HUES64 (cell line): ENCODE measurements around the gene AMBP.
A peak's percentile ranks its signal among the peaks of the same experiment; 100 is the strongest.

ENCODE experiments used
- H3K27ac ChIP-seq: 2 replicates; pipeline ENCODE4 v1.7.0; 2013; ENCODE audit warnings: low read depth, low read length, inconsistent platforms
- H3K27me3 ChIP-seq: 2 replicates; pipeline ENCODE4 v1.6.1; 2013; ENCODE audit warnings: mild to moderate bottlenecking, low read length; ENCODE audit not compliant: insufficient read depth
- H3K36me3 ChIP-seq: 2 replicates; pipeline ENCODE4 v1.6.1; 2013; ENCODE audit warnings: mild to moderate bottlenecking, low read length; ENCODE audit not compliant: insufficient read depth
- H3K4me1 ChIP-seq: 2 replicates; pipeline ENCODE4 v1.6.1; 2013; ENCODE audit warnings: mild to moderate bottlenecking, low read length, moderate library complexity; ENCODE audit not compliant: insufficient read depth
- H3K4me3 ChIP-seq: 2 replicates; pipeline ENCODE4 v1.5.1; 2013; ENCODE audit warnings: mild to moderate bottlenecking, low read length, moderate library complexity
- H3K9ac ChIP-seq: 2 replicates; pipeline ENCODE4 v1.6.1; 2013; ENCODE audit warnings: mild to moderate bottlenecking, low read depth, low read length
- H3K9me3 ChIP-seq: 2 replicates; pipeline ENCODE4 v1.6.1; 2013; ENCODE audit warnings: low read depth, low read length; ENCODE audit not compliant: insufficient read depth
- WGBS: fragments of 150-250, 120-280 bp; methylation state at CpG from one replicate; pipeline ENCODE4 v1.1.7; 2013; ENCODE audit warnings: missing lambda C conversion rate; 5-methylcytosine and 5-hydroxymethylcytosine counted together

AMBP gene

DNA sequence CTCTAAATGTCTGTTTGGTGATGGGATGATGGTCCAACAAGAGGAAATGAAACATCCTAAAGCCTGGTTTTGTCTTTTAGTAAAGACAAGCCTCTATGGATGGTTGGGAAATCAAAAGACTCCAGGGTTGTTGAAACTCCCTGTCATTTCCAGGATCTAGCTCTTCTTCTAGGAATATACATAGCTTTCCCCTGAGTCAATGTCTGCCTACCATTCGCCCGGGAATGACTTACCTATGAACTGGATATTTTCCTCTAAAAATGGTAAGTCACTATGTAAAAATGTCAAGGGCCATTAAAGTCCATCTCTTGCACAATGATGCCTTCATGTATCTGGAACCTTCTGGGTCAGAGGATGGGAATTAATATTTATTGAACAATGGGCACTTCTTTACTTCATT, 32.1 kb upstream of the AMBP start:
- H3K27me3 ChIP-seq: peaks cover 13% of the 10 kb centered on the region
- H3K27ac ChIP-seq: no peak overlapping the region
- 100% methylated on average over 2 of the region's 2 CpGs for WGBS
- H3K36me3 ChIP-seq: no peaks in the 10 kb centered on the region
- H3K4me3 ChIP-seq: no peak overlapping the region
- H3K4me1 ChIP-seq: peaks cover 11% of the 10 kb centered on the region
- no peaks in the 10 kb centered on the region for H3K9me3 ChIP-seq
- H3K9ac ChIP-seq: no peak overlapping the region

DNA sequence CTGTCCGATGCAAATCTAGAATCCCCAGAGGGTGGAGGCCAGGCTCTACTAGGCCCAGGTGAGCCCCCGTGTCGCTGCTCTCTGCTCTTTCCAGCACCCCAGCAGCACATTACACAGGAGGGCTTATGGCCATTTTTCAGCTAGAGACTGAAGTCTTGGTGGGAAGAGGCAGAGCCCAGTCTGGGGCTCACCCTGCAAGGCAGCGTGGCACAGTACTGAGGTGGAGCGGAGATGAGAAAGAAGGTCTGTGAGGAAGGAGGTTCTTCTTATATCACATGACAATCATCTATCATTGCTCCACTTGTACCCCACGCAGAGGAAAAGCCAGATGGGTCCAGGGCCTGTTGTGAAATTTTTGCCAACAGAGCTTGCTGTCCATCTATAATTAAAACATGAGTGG, 31.0 kb upstream of the AMBP start:
- no peak overlapping the region for H3K4me3 ChIP-seq
- H3K9ac ChIP-seq: no peak overlapping the region
- no peak overlapping the region for H3K27ac ChIP-seq
- peaks cover 22% of the 10 kb centered on the region for H3K27me3 ChIP-seq
- WGBS: 88% methylated on average over 5 of the region's 6 CpGs
- peaks cover 11% of the 10 kb centered on the region for H3K4me1 ChIP-seq
- no peaks in the 10 kb centered on the region for H3K9me3 ChIP-seq
- no peaks in the 10 kb centered on the region for H3K36me3 ChIP-seq

GRCh38 chr9:114108016-114108833, 30.1 kb upstream of the AMBP start:
- Histone ChIP-seq H3K4me1 (peaks cover 11% of the 10 kb centered on the region), H3K27ac (no peak overlapping the region), H3K27me3 (peaks cover 22% of the 10 kb centered on the region), H3K9me3 (no peaks in the 10 kb centered on the region), H3K9ac (no peak overlapping the region), H3K36me3 (no peaks in the 10 kb centered on the region), H3K4me3 (no peak overlapping the region)
- WGBS: 40% methylated on average over 28 of the region's 28 CpGs

DNA sequence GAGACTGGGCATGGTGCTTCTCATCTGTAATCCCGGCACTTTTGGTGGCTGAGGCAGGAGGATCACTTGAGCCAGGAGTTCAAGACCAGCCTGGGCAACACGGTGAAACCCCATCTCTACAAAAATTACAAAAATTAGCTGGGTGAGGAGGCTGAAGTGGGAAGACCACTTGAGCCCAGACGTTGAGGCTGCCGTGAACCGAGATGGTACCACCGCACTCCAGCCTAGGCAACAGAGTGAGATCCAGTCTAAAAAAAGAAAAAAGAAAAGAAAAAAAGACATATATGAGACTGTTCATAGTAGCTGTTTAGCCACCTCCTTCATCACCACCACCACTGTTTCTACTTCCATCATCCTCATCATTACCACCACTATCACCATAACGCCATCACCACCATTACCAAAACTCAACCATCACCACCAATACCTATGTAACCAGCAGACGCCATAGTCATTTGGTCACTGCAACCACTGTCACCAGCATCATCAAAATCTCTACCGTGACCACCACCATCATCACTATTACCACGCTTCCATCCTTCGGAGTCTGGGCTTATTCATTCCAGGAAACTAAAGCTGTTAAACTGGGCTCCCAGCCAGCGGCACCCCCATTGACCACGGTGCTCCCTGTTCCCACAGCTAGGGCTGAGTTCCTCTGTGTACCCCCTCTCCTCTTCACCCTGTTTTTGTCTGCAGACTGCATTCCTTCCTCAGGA, 29.3 kb upstream of the AMBP start:
- H3K9me3 ChIP-seq: peaks cover 3% of the 10 kb centered on the region; the same call in 1 of the 2 replicates
- H3K4me3 ChIP-seq: no peak overlapping the region
- peaks cover 18% of the 10 kb centered on the region for H3K27me3 ChIP-seq
- no peak overlapping the region for H3K27ac ChIP-seq
- H3K4me1 ChIP-seq: peaks cover 11% of the 10 kb centered on the region
- 87% methylated on average over 13 of the region's 13 CpGs for WGBS
- no peak overlapping the region for H3K9ac ChIP-seq
- no peaks in the 10 kb centered on the region for H3K36me3 ChIP-seq

DNA sequence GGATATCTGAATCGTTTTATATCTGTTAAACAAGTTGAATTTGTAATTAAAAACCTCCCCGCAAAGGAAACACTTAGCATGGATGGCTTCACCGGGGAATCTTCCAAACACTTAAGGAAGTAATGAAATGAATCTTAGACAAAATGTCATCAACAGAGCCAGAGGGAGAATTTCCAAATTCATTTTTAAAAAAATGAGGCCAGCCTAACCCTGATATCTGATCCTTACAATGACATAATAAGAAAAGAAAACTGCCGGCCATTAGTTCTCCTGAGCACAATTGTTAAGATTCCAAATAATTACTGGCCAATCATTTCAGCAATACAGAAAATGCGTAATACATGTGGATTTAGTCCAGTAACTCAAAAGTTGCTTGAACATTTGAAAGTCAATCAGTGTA, 27.1 kb upstream of the AMBP start:
- no peaks in the 10 kb centered on the region for H3K36me3 ChIP-seq
- no peak overlapping the region for H3K27ac ChIP-seq
- H3K9me3 ChIP-seq: peaks cover 4% of the 10 kb centered on the region; the same call in 1 of the 2 replicates
- no peak overlapping the region for H3K4me3 ChIP-seq
- WGBS: 93% methylated on average over 4 of the region's 5 CpGs
- peaks cover 25% of the 10 kb centered on the region for H3K27me3 ChIP-seq
- no peak overlapping the region for H3K9ac ChIP-seq
- peaks cover 11% of the 10 kb centered on the region for H3K4me1 ChIP-seq

DNA sequence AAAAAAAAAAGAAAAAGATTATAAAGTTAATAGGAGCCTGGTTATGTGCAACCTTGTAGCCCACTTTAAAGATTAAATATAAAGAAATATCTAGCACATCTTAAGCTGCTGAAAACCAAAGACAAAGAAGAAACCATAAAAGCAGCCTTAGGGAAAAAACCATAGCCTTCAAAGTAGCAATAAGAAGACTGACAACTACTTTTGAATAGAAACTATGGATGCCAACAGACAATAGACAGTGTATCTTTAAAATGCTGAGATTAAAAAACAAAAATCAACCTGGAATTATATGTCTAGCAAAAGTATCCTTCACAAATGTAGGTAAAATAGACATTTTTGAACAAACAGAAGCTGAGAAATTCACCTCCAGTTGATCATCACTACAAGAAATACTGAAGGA, 24.4 kb upstream of the AMBP start:
- Histone ChIP-seq H3K9ac (no peak overlapping the region), H3K9me3 (peaks cover 4% of the 10 kb centered on the region; the same call in 1 of the 2 replicates), H3K4me3 (no peak overlapping the region), H3K27me3 (peaks cover 47% of the 10 kb centered on the region), H3K4me1 (peaks cover 13% of the 10 kb centered on the region; the same call in 1 of the 2 replicates), H3K36me3 (no peaks in the 10 kb centered on the region), H3K27ac (no peak overlapping the region)

GRCh38 chr9:114100536-114100935, 22.4 kb upstream of the AMBP start:
- H3K36me3 ChIP-seq: no peaks in the 10 kb centered on the region
- H3K4me1 ChIP-seq: peaks cover 13% of the 10 kb centered on the region; the same call in 1 of the 2 replicates
- WGBS: 96% methylated on average over 1 of the region's 1 CpG
- no peak overlapping the region for H3K4me3 ChIP-seq
- H3K27me3 ChIP-seq: peaks cover 61% of the 10 kb centered on the region
- no peak overlapping the region for H3K27ac ChIP-seq
- H3K9ac ChIP-seq: no peak overlapping the region
- H3K9me3 ChIP-seq: peaks cover 4% of the 10 kb centered on the region; the same call in 1 of the 2 replicates

- Histone ChIP-seq H3K36me3 (no peaks in the 10 kb centered on the region), H3K27me3 (peaks cover 53% of the 10 kb centered on the region), H3K4me1 (peaks cover 13% of the 10 kb centered on the region; the same call in 1 of the 2 replicates), H3K9ac (no peak overlapping the region), H3K4me3 (no peak overlapping the region; the same call in 1 of the 2 replicates), H3K9me3 (peaks cover 4% of the 10 kb centered on the region; the same call in 1 of the 2 replicates), H3K27ac (no peak overlapping the region)
- WGBS: 44% methylated on average over 2 of the region's 2 CpGs
Observed at GRCh38 chr9:114099669-114100270, 21.7 kb upstream of the AMBP start.

DNA sequence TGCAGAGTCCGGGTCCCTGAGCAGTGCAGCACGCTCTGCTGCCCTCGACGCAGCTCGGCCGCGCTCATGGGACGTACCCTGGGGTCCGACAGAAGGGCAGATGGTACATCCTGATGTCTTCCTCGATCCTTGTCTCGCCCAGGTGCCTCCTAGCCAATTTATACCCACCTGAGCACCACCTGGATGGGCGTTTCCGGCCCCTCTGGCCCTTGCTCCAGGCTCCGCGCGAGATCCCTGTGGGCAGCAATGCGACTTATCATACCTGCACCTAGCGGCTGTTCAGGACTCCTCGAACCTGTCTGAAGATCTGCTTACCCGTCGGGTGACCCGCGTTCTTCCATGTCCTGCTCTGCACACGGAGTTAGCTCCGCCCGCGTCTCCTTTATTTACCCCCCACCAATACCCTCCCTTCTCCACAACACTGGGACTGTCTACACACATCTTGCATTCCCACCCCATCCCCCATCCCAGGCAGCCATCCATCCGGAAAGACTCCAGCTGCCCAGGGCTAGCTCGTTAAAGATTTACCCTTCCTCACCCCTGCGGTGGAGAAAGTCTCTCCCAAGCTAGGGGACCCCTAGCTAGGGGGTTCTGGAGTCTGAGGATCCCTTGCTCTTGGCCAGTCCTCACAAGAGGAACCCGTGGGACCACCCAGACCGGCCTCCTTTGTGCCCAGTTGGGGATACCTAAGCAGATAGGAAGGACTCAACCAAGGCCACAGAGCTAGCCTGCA, 21.0 kb upstream of the AMBP start, which contains the start of gene KIF12:
TSS of gene KIF12 (minus strand) at position 357 of the 733 bp plus-strand sequence. CDS start at position 341, 16 bp downstream.
- WGBS: 17% methylated on average over 32 of the region's 32 CpGs
- Histone ChIP-seq H3K4me3 (peak within 1 kb of the TSS; percentile 61), H3K27ac (no peak within 1 kb of the TSS), H3K36me3 (no peaks in the 10 kb centered on the region), H3K27me3 (peaks cover 48% of the 10 kb centered on the region), H3K9ac (no peak within 1 kb of the TSS; the same call in 1 of the 2 replicates), H3K9me3 (peaks cover 4% of the 10 kb centered on the region; the same call in 1 of the 2 replicates), H3K4me1 (peaks cover 13% of the 10 kb centered on the region; the same call in 1 of the 2 replicates)

DNA sequence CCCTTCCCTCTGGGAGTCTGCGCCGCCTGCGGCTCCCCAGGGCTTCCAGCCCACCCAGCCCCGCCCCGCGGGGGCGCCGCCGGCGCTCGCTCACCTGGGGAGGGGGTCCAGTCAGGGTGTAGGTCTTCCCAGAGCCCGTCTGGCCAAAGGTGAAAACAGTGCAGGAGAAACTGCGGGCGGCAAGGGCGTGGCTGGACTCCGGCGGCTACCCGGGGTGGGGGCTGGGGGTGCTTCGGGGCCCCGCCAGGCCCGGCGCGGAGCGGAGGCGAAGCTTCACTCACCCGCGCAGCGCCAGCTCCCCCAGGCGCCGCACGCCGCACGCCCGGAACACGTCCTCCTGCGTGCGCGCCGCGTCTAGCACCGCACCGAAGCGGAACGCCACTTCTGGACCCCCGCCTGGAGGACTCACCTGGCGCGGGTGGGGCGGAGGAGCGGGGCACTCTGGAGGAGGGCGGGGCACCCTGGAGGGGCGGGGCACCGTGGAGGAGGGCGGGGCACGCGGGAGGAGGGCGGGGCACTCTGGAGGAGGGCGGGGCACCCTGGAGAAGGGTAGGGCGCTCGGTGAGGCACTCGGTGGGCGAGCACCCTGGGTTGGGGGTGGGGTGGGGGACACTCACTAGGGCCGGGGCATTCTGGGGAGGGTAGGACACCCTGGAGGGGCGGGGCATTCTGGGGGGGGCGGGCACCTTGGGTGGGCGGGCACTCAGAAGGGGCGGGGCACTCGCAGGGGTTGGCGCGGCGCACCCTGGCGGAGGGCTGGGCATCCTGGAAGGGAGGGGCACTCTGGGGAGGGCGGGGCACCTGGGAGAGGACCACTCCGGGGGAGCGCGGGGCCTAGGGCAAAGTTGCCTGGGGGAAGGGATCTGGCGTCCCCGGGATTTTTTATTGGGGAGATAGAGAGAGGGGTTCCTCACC, 20.2 kb upstream of the AMBP start:
- Histone ChIP-seq H3K36me3 (no peaks in the 10 kb centered on the region), H3K9me3 (peaks cover 4% of the 10 kb centered on the region; the same call in 1 of the 2 replicates), H3K27me3 (peaks cover 46% of the 10 kb centered on the region), H3K4me1 (peaks cover 13% of the 10 kb centered on the region; the same call in 1 of the 2 replicates), H3K27ac (no peak overlapping the region), H3K4me3 (peak overlapping the region; percentile 61), H3K9ac (no peak overlapping the region; the same call in 1 of the 2 replicates)
- WGBS: 1% methylated on average over 75 of the region's 77 CpGs
